GM23338 (cell line): ENCODE data around the gene CIROP. TPM values are rescaled to one million over a fixed set of nuclear protein-coding genes. Genes with fewer than 3 reads are reported as not detected.

Experiments
- ATAC-seq: fragments of 200-7000 bp; cut with Tn5 transposase; 3 replicates; pipeline ENCODE4 v1.9.1; 2020
- DNase-seq: peaks from one replicate; pipeline ENCODE4 v3.0.0-alpha.2; 2015; ENCODE audit warnings: low spot score
- H2AFZ ChIP-seq: fragments of 200-600 bp; sonication (generic); 2 replicates; pipeline ENCODE4 v1.8.0; 2016; ENCODE audit warnings: antibody characterized with exemption, mild to moderate bottlenecking, moderate library complexity
- H3F3A ChIP-seq: fragments of 200-600 bp; sonication (generic); replicated peaks from 2 replicates; pipeline ENCODE4 v1.8.0; 2017; ENCODE audit warnings: antibody characterized with exemption, mixed run types, low read depth
- H3K27ac ChIP-seq: fragments of 200-600 bp; sonication (generic); 2 replicates; pipeline ENCODE4 v1.6.1; 2016; ENCODE audit warnings: low read depth
- H3K27me3 ChIP-seq: fragments of 200-600 bp; sonication (generic); 2 replicates; pipeline ENCODE4 v1.8.0; 2016; ENCODE audit warnings: mild to moderate bottlenecking, mixed run types, moderate library complexity; ENCODE audit not compliant: insufficient read depth
- H3K36me3 ChIP-seq: fragments of 200-600 bp; sonication (generic); 2 replicates; pipeline ENCODE4 v1.8.0; 2016; ENCODE audit warnings: mild to moderate bottlenecking; ENCODE audit not compliant: insufficient read depth
- H3K4me1 ChIP-seq: fragments of 200-600 bp; sonication (generic); 2 replicates; pipeline ENCODE4 v1.8.0; 2016; ENCODE audit warnings: mild to moderate bottlenecking, moderate library complexity; ENCODE audit not compliant: insufficient read depth
- H3K4me2 ChIP-seq: fragments of 200-600 bp; sonication (generic); 2 replicates; pipeline ENCODE4 v1.7.1; 2017; ENCODE audit warnings: mixed run types
- H3K4me3 ChIP-seq: fragments of 200-600 bp; sonication (generic); 2 replicates; pipeline ENCODE4 v1.6.1; 2016; ENCODE audit warnings: mixed run types
- H3K79me2 ChIP-seq: fragments of 200-600 bp; sonication (generic); replicated peaks from 2 replicates; pipeline ENCODE4 v1.8.0; 2017; ENCODE audit warnings: mild to moderate bottlenecking; ENCODE audit not compliant: insufficient read depth
- H3K9me2 ChIP-seq: fragments of 200-600 bp; sonication (generic); 2 replicates; pipeline ENCODE4 v1.8.0; 2017; ENCODE audit not compliant: insufficient read depth
- H4K20me1 ChIP-seq: fragments of 200-600 bp; sonication (generic); replicated peaks from 2 replicates; pipeline ENCODE4 v1.8.0; 2017; ENCODE audit warnings: mild to moderate bottlenecking; ENCODE audit not compliant: insufficient read depth
- H3K27ac Mint-ChIP-seq: 2 replicates; pipeline ENCODE4 v1.8.0; 2020; ENCODE audit warnings: inconsistent platforms, mild to moderate bottlenecking, moderate library complexity, mixed read lengths
- H3K27me3 Mint-ChIP-seq: 3 replicates; pipeline ENCODE4 v1.8.0; 2022; ENCODE audit warnings: low read depth, mild to moderate bottlenecking, moderate library complexity, mixed read lengths, inconsistent platforms; ENCODE audit not compliant: insufficient read depth, poor library complexity
- H3K36me3 Mint-ChIP-seq: 3 replicates; pipeline ENCODE4 v1.8.0; 2021; ENCODE audit warnings: low read depth, mild to moderate bottlenecking, inconsistent platforms, moderate library complexity, mixed read lengths
- H3K4me1 Mint-ChIP-seq: 3 replicates; pipeline ENCODE4 v1.8.0; 2020; ENCODE audit warnings: mild to moderate bottlenecking, inconsistent platforms, mixed read lengths
- H3K4me3 Mint-ChIP-seq: 3 replicates; pipeline ENCODE4 v1.8.0; 2021; ENCODE audit warnings: moderate library complexity, mild to moderate bottlenecking, inconsistent platforms, mixed read lengths
- H3K9me3 Mint-ChIP-seq: 3 replicates; pipeline ENCODE4 v1.8.0; 2020; ENCODE audit warnings: moderate library complexity, mild to moderate bottlenecking, inconsistent platforms, mixed read lengths
- CREB1 ChIP-seq: fragments of 250-450 bp; sonication (Bioruptor Pico); IDR thresholded peaks from 2 replicates; pipeline ENCODE4 v1.5.0; 2020; ENCODE audit warnings: low read depth, mild to moderate bottlenecking, moderate library complexity
- EZH2phosphoT487 ChIP-seq: fragments of 200-600 bp; sonication (generic); IDR thresholded peaks from one replicate; pipeline ENCODE4 v1.8.1; 2018; ENCODE audit warnings: antibody characterized with exemption; ENCODE audit not compliant: unreplicated experiment
- JUNB ChIP-seq: IDR thresholded peaks from one replicate; pipeline ENCODE4 v1.6.1; 2016; ENCODE audit warnings: antibody characterized with exemption; ENCODE audit not compliant: unreplicated experiment
- POLR2AphosphoS5 ChIP-seq: IDR thresholded peaks from 2 replicates; pipeline ENCODE4 v1.6.1; 2016; ENCODE audit warnings: antibody characterized with exemption, low read depth
- STAT1 ChIP-seq: IDR thresholded peaks from one replicate; pipeline ENCODE4 v1.6.1; 2016; ENCODE audit warnings: antibody characterized with exemption; ENCODE audit not compliant: unreplicated experiment
- ZNF114 ChIP-seq: fragments of 250-450 bp; sonication (Bioruptor Pico); IDR thresholded peaks from 2 replicates; pipeline ENCODE4 v1.5.0; 2020; ENCODE audit warnings: mild to moderate bottlenecking, moderate library complexity
- ZNF331 ChIP-seq: fragments of 250-450 bp; sonication (Bioruptor Pico); IDR thresholded peaks from 2 replicates; pipeline ENCODE4 v1.5.0; 2020; ENCODE audit warnings: low read depth, mild to moderate bottlenecking, moderate library complexity
- polyA plus RNA-seq: library from polyadenylated mRNA; unstranded; fragments of >200 nt; fragmentation: Nextera tagmentation; extraction: Ambion mirVana; gene quantifications from 2 replicates; pipeline ENCODE4 v1.2.1, GENCODE V29; 2016
- total RNA-seq: library from RNA; depleted of rRNA; stranded (reverse); fragments of >200 nt; shearing (Covaris generic); gene quantifications from 2 replicates; pipeline ENCODE4 v1.2.3, GENCODE V29; 2014
- TF ChIP-seq, protein P1 (sequence below): IDR thresholded peaks from 2 replicates; pipeline ENCODE4 v1.6.1; 2016; ENCODE audit warnings: antibody characterized with exemption
- TF ChIP-seq, protein P2 (sequence below): IDR thresholded peaks from one replicate; pipeline ENCODE4 v1.6.1; 2018; ENCODE audit warnings: antibody characterized with exemption; ENCODE audit not compliant: unreplicated experiment
- TF ChIP-seq, protein P3 (sequence below), 2 experiments: fragments of 200-600 bp in 1 of 2; sonication (generic) in 1 of 2; conservative IDR thresholded peaks; 2 replicates each; pipeline versions ENCODE4 v1.5.1 to v1.6.1; 2016 to 2017; ENCODE audit warnings: antibody characterized with exemption in 2 of 2, low read depth in 2 of 2, mild to moderate bottlenecking in 2 of 2, moderate library complexity in 1 of 2
- TF ChIP-seq, protein P4 (sequence below): fragments of 250-450 bp; sonication (Bioruptor Pico); IDR thresholded peaks from 2 replicates; pipeline ENCODE4 v1.5.0; 2020; ENCODE audit warnings: mild to moderate bottlenecking, moderate library complexity

The CIROP gene
- total and polyA plus RNA-seq, 2 experiments from 2014 or later: not detected

DNA sequence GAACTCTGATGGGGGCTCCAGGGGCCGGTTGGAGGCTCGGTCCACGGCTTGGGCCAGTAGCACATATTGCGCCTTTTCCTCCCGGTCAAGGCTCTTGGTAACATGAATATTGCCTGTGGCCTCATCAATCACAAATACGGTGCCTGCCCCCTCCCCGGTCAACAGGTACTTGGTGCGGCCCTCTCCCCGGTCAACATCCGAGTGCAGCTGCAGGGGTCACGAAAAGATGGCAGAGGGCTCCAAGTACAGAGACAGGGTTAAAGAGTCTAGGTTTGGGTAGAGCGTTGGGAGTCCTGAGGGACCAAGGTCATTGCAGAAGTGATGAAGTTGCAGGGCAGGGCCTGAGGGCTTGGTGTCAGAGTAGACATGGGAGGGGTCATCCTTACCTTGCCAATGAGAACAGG is 49.6 kb downstream of the CIROP start:
- Histone ChIP-seq H3K4me2 (no peak overlapping the region), H3K27ac (no peak overlapping the region), H3K36me3 (peaks cover under 1% of the 10 kb centered on the region), H3F3A (peaks cover 12% of the 10 kb centered on the region), H3K4me1 (peaks cover 14% of the 10 kb centered on the region; the same call in 1 of the 2 replicates), H3K79me2 (no peaks in the 10 kb centered on the region), H3K9me2 (no peaks in the 10 kb centered on the region), H2AFZ (no peak overlapping the region), H3K4me3 (no peak overlapping the region), H3K27me3 (peaks cover 4% of the 10 kb centered on the region; the same call in 1 of the 2 replicates), H4K20me1 (peaks cover 4% of the 10 kb centered on the region; the same call in 1 of the 2 replicates)
- H3K36me3 Mint-ChIP-seq: peaks cover 31% of the 10 kb centered on the region
- TF ChIP-seq, protein P1, sequence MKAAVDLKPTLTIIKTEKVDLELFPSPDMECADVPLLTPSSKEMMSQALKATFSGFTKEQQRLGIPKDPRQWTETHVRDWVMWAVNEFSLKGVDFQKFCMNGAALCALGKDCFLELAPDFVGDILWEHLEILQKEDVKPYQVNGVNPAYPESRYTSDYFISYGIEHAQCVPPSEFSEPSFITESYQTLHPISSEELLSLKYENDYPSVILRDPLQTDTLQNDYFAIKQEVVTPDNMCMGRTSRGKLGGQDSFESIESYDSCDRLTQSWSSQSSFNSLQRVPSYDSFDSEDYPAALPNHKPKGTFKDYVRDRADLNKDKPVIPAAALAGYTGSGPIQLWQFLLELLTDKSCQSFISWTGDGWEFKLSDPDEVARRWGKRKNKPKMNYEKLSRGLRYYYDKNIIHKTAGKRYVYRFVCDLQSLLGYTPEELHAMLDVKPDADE: no peak
- TF ChIP-seq ZNF114 (CRISPR knock-in tag) (no peak), STAT1 (no peak), ZNF331 (no peak), POLR2AphosphoS5 (no peak), JUNB (no peak), CREB1 (CRISPR knock-in tag) (no peak), EZH2phosphoT487 (no peak)
- TF ChIP-seq, protein P2, sequence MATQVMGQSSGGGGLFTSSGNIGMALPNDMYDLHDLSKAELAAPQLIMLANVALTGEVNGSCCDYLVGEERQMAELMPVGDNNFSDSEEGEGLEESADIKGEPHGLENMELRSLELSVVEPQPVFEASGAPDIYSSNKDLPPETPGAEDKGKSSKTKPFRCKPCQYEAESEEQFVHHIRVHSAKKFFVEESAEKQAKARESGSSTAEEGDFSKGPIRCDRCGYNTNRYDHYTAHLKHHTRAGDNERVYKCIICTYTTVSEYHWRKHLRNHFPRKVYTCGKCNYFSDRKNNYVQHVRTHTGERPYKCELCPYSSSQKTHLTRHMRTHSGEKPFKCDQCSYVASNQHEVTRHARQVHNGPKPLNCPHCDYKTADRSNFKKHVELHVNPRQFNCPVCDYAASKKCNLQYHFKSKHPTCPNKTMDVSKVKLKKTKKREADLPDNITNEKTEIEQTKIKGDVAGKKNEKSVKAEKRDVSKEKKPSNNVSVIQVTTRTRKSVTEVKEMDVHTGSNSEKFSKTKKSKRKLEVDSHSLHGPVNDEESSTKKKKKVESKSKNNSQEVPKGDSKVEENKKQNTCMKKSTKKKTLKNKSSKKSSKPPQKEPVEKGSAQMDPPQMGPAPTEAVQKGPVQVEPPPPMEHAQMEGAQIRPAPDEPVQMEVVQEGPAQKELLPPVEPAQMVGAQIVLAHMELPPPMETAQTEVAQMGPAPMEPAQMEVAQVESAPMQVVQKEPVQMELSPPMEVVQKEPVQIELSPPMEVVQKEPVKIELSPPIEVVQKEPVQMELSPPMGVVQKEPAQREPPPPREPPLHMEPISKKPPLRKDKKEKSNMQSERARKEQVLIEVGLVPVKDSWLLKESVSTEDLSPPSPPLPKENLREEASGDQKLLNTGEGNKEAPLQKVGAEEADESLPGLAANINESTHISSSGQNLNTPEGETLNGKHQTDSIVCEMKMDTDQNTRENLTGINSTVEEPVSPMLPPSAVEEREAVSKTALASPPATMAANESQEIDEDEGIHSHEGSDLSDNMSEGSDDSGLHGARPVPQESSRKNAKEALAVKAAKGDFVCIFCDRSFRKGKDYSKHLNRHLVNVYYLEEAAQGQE: no peak
- TF ChIP-seq, protein P3, sequence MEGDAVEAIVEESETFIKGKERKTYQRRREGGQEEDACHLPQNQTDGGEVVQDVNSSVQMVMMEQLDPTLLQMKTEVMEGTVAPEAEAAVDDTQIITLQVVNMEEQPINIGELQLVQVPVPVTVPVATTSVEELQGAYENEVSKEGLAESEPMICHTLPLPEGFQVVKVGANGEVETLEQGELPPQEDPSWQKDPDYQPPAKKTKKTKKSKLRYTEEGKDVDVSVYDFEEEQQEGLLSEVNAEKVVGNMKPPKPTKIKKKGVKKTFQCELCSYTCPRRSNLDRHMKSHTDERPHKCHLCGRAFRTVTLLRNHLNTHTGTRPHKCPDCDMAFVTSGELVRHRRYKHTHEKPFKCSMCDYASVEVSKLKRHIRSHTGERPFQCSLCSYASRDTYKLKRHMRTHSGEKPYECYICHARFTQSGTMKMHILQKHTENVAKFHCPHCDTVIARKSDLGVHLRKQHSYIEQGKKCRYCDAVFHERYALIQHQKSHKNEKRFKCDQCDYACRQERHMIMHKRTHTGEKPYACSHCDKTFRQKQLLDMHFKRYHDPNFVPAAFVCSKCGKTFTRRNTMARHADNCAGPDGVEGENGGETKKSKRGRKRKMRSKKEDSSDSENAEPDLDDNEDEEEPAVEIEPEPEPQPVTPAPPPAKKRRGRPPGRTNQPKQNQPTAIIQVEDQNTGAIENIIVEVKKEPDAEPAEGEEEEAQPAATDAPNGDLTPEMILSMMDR (conservative IDR thresholded peaks at IDR 0.05; ENCODE audit: low read depth in 2 of 2): no peak
- TF ChIP-seq, protein P4, sequence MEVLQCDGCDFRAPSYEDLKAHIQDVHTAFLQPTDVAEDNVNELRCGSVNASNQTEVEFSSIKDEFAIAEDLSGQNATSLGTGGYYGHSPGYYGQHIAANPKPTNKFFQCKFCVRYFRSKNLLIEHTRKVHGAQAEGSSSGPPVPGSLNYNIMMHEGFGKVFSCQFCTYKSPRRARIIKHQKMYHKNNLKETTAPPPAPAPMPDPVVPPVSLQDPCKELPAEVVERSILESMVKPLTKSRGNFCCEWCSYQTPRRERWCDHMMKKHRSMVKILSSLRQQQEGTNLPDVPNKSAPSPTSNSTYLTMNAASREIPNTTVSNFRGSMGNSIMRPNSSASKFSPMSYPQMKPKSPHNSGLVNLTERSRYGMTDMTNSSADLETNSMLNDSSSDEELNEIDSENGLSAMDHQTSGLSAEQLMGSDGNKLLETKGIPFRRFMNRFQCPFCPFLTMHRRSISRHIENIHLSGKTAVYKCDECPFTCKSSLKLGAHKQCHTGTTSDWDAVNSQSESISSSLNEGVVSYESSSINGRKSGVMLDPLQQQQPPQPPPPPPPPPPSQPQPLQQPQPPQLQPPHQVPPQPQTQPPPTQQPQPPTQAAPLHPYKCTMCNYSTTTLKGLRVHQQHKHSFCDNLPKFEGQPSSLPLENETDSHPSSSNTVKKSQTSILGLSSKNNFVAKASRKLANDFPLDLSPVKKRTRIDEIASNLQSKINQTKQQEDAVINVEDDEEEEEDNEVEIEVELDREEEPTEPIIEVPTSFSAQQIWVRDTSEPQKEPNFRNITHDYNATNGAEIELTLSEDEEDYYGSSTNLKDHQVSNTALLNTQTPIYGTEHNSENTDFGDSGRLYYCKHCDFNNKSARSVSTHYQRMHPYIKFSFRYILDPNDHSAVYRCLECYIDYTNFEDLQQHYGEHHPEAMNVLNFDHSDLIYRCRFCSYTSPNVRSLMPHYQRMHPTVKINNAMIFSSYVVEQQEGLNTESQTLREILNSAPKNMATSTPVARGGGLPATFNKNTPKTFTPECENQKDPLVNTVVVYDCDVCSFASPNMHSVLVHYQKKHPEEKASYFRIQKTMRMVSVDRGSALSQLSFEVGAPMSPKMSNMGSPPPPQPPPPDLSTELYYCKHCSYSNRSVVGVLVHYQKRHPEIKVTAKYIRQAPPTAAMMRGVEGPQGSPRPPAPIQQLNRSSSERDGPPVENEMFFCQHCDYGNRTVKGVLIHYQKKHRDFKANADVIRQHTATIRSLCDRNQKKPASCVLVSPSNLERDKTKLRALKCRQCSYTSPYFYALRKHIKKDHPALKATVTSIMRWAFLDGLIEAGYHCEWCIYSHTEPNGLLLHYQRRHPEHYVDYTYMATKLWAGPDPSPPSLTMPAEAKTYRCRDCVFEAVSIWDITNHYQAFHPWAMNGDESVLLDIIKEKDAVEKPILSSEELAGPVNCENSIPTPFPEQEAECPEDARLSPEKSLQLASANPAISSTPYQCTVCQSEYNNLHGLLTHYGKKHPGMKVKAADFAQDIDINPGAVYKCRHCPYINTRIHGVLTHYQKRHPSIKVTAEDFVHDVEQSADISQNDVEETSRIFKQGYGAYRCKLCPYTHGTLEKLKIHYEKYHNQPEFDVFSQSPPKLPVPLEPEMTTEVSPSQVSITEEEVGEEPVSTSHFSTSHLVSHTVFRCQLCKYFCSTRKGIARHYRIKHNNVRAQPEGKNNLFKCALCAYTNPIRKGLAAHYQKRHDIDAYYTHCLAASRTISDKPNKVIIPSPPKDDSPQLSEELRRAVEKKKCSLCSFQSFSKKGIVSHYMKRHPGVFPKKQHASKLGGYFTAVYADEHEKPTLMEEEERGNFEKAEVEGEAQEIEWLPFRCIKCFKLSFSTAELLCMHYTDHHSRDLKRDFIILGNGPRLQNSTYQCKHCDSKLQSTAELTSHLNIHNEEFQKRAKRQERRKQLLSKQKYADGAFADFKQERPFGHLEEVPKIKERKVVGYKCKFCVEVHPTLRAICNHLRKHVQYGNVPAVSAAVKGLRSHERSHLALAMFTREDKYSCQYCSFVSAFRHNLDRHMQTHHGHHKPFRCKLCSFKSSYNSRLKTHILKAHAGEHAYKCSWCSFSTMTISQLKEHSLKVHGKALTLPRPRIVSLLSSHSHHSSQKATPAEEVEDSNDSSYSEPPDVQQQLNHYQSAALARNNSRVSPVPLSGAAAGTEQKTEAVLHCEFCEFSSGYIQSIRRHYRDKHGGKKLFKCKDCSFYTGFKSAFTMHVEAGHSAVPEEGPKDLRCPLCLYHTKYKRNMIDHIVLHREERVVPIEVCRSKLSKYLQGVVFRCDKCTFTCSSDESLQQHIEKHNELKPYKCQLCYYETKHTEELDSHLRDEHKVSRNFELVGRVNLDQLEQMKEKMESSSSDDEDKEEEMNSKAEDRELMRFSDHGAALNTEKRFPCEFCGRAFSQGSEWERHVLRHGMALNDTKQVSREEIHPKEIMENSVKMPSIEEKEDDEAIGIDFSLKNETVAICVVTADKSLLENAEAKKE (CRISPR knock-in tag): no peak
- DNase-seq: no peak
- H3K4me3 Mint-ChIP-seq: no peak overlapping the region; the same call in 2 of the 3 replicates
- ATAC-seq: no peak
- peaks cover 18% of the 10 kb centered on the region for H3K27me3 Mint-ChIP-seq
- peaks cover 15% of the 10 kb centered on the region for H3K4me1 Mint-ChIP-seq
- H3K9me3 Mint-ChIP-seq: no peaks in the 10 kb centered on the region
- no peak overlapping the region for H3K27ac Mint-ChIP-seq
